ENCODE measurements around the gene ZNF70. TPM values are rescaled to one million over a fixed set of nuclear protein-coding genes. Genes with fewer than 3 reads are reported as not detected.

Gene ZNF70
- total and polyA plus RNA-seq, 9 of the 15 experiments (the other 6 are each of a cell fraction or from before 2014, with no cell fraction given): 0.14 to 3.3 (median 1.4) TPM

DNA sequence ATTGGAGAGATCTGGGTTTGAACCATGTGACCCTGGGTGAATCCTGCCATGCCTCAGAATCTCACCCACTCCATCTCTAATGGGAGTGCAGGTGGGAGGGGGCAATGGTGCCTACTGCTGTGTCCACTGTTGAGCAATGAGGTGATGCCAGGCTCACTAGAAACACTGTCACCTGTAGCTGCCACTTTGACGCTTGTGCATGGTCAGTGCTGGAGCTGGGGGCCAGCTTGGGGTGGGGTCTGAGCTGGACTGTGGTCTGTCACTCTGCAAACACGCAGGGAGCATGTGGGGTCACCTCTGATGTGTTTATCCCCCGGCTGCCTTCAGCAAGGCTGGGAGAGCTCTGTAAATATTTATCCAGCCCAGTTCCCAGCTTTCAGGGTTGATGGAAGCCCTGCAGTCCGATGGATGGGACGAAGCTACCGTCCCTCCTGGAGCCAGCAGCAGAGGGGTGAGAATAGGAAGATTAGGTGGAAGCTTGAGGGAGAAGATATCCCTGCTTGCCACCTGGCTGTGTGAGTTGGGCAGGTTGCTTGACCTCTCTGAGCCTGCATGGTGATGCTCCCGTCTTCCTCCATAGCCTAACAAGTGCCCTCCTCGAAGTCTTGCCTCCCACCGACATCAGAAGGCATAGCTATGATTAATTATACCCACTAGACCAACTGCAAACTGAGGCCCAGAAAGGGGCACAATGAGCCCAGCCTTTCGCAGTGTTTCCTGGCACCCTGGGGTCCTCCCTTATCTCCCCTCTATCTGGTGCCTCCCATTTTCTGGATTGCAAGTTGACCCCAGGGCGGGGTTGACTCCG, 23.4 kb upstream of the ZNF70 start:
- in situ Hi-C loops (cut with MboI): no loop called here
- WGBS (ENCODE audit: insufficient coverage, low coverage, missing lambda C conversion rate): 46% methylated on average over 11 of the region's 12 CpGs
- ChIA-PET CTCF (ENCODE audit: low intra/inter-chr PET ratio) (no interaction called here), POLR2A (interaction anchor here (1.2 to 2.3 kb wide), 2 partner anchors 10 to 13 kb away, joined by 3 to 6 read pairs; partner anchors contain the start of gene SMARCB1)
- TF ChIP-seq, protein P1, sequence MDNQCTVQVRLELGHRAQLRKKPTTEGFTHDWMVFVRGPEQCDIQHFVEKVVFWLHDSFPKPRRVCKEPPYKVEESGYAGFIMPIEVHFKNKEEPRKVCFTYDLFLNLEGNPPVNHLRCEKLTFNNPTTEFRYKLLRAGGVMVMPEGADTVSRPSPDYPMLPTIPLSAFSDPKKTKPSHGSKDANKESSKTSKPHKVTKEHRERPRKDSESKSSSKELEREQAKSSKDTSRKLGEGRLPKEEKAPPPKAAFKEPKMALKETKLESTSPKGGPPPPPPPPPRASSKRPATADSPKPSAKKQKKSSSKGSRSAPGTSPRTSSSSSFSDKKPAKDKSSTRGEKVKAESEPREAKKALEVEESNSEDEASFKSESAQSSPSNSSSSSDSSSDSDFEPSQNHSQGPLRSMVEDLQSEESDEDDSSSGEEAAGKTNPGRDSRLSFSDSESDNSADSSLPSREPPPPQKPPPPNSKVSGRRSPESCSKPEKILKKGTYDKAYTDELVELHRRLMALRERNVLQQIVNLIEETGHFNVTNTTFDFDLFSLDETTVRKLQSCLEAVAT (IDR thresholded peaks at IDR 0.05): no peak
- TF ChIP-seq RBM14 (IDR thresholded peaks at IDR 0.05; ENCODE audit: borderline replicate concordance, insufficient read depth, low read depth, low read length) (no peak), ZFP36 (IDR thresholded peaks at IDR 0.05; ENCODE audit: low read depth, low read length, partially characterized antibody) (peak; percentile 27), HEY1 (CRISPR knock-in tag; IDR thresholded peaks at IDR 0.05; ENCODE audit: borderline replicate concordance) (no peak)
- BruUV-seq (replicated peaks): no TSS peak
- Histone ChIP-seq H3K4me1 (replicated peaks in 1 of 2; ENCODE audit: control insufficient read depth in 2 of 2, insufficient read depth in 2 of 2, low read length in 2 of 2) (peaks cover 3 to 23% of the 10 kb centered on the region in 2 experiments; a peak in 3 of 5 replicates), H3K27ac (ENCODE audit: extremely low read depth, low read depth, low read length) (no peak overlapping the region), H3K4me2 (ENCODE audit: insufficient read depth, low read length) (no peak overlapping the region), H3K4me3 (no peak overlapping the region), H3K9ac (ENCODE audit: insufficient read depth in 1 of 2, low read depth in 2 of 2, low read length in 2 of 2) (no peak overlapping the region; a peak in 1 of 4 replicates), H4K20me1 (replicated peaks; ENCODE audit: control insufficient read depth, insufficient read depth, low read length) (no peaks in the 10 kb centered on the region), H2AFZ (ENCODE audit: low read depth, low read length) (no peak overlapping the region), H3K27me3 (ENCODE audit: control insufficient read depth in 2 of 2, insufficient read depth in 2 of 2, low read length in 2 of 2) (no peaks in the 10 kb centered on the region), H3K9me1 (ENCODE audit: control insufficient read depth, insufficient read depth, low read length) (no peaks in the 10 kb centered on the region), H3K79me2 (ENCODE audit: control insufficient read depth, insufficient read depth, low read length) (no peaks in the 10 kb centered on the region), H3K9me3 (replicated peaks; ENCODE audit: control insufficient read depth, insufficient read depth, low read depth, low read length) (no peaks in the 10 kb centered on the region), H3K36me3 (ENCODE audit: control insufficient read depth, insufficient read depth, low read length) (no peaks in the 10 kb centered on the region)
- FAIRE-seq: no peak
- intact Hi-C loops (cut with micrococcal nuclease): no loop called here
- no peak for DNase-seq (ENCODE audit: extremely low read depth in 1 of 4, low spot score in 3 of 4)
- no peak for ATAC-seq

All from K562 (cell line).